GM12872 (cell line): ENCODE measurements around the gene AKIP1.
A peak's percentile ranks its signal among the peaks of the same experiment; 100 is the strongest.

ENCODE experiments used
- TF ChIP-seq, protein P1 (sequence below): IDR thresholded peaks from 3 replicates; pipeline ENCODE4 v1.5.1; 2011; ENCODE audit warnings: low read depth, mild to moderate bottlenecking, low read length, moderate library complexity; ENCODE audit not compliant: insufficient read depth

The AKIP1 gene

DNA sequence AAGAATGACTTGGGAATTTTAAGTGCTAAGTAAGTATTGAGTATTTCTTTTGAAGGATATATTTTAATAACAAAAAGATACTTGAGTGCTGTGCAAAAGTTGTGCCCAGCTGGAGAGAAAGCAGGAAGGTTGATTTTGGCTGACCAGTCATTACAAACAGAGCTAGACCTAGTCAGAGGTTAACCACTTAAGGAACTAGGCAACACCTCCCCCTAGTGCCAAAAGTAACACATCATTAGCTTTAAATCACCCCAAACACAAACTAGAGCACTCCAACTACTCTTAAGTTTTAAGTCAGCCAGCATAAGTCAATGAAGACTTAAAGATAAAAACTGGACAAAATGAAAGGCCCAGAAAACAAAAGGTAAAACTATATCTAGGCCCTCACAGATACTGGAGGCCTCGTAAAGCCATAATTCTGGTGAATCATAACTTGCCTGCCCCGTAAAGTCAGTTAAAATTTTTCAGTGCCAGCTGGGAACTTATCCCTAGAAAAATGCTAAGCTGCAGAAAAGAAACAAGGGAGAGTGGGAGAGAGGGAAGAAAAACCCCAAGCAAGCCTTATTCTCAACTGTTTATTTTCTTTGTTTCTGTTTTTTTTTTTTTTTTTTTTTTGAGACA is 48.7 kb downstream of the AKIP1 start:
- TF ChIP-seq, protein P1, sequence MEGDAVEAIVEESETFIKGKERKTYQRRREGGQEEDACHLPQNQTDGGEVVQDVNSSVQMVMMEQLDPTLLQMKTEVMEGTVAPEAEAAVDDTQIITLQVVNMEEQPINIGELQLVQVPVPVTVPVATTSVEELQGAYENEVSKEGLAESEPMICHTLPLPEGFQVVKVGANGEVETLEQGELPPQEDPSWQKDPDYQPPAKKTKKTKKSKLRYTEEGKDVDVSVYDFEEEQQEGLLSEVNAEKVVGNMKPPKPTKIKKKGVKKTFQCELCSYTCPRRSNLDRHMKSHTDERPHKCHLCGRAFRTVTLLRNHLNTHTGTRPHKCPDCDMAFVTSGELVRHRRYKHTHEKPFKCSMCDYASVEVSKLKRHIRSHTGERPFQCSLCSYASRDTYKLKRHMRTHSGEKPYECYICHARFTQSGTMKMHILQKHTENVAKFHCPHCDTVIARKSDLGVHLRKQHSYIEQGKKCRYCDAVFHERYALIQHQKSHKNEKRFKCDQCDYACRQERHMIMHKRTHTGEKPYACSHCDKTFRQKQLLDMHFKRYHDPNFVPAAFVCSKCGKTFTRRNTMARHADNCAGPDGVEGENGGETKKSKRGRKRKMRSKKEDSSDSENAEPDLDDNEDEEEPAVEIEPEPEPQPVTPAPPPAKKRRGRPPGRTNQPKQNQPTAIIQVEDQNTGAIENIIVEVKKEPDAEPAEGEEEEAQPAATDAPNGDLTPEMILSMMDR, result peak; percentile 76

- TF ChIP-seq, protein P1, result no peak
Measured at GRCh38 chr11:8961401-8961800, 50.4 kb downstream of the AKIP1 start.

- TF ChIP-seq, protein P1, result no peak
Measured at GRCh38 chr11:8962841-8963240, 51.9 kb downstream of the AKIP1 start.

DNA sequence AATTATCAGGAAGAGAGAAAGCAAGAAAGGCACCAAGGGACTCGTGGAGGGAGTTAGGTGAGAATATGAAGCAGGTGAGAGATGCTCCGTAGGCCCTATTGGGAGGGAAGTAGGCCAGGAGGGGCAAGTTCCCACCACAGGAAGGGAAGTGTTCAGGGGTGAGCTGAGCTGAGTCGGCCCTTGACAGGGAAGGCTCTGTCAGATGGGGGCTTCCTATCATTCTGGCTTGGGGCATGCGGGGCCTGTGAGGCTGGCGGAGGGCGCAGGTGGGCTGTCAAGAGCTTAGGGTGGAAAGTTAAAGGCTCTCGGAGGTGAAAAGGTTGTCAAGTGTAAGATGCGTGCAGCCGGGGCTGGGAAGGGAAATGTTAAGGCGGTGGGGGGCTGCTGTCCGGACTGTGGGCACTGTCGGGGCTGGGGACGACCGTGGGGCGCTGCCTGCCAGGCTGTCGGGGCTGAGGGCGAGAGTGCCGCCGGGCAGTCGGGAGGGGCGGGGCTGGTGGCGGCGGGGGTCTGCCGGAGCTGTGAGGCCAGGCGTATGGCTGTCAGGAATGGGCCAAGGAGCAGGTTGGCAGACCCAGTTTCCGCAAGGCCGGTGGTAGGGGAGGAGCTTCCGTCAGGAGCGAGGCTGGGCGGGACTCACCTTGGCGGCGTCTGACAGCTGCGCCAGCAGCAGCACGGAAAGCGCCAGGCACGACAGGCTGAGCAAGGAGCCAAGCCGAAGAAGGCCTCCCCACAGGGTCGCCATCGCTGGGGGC is 52.8 kb downstream of the AKIP1 start:
- TF ChIP-seq, protein P1, result no peak

- TF ChIP-seq, protein P1, result no peak
Measured at GRCh38 chr11:8964324-8965320, 53.6 kb downstream of the AKIP1 start, which contains the start of gene TMEM9B. TMEM9B (minus strand) TSS chr11:8964442; CDS start chr11:8964313, 129 bp downstream.

- TF ChIP-seq, protein P1, result no peak
Measured at GRCh38 chr11:8967184-8967583, 56.2 kb downstream of the AKIP1 start.
